ENCODE measurements around the gene GREB1L.

Gene GREB1L

DNA sequence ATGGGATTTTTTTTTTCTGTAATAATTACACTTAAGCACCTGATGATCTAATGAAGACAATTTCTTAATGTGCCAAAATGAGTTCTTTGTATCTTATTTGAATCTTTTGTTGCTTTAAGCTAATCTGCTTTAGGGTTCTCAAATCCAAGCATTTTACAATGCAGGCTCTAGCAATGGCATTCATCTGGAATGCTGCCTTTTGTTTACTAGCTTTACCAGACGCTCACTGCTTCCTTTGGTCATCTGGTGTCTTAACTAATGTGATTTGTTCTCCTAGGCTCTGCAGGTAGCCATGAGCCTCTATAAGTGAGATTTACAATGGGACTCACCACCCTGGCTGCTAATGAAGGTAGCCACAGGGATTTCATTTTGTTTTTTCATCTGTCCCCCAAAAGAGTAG, 100.3 kb downstream of the GREB1L start:
- TF ChIP-seq, protein P1, sequence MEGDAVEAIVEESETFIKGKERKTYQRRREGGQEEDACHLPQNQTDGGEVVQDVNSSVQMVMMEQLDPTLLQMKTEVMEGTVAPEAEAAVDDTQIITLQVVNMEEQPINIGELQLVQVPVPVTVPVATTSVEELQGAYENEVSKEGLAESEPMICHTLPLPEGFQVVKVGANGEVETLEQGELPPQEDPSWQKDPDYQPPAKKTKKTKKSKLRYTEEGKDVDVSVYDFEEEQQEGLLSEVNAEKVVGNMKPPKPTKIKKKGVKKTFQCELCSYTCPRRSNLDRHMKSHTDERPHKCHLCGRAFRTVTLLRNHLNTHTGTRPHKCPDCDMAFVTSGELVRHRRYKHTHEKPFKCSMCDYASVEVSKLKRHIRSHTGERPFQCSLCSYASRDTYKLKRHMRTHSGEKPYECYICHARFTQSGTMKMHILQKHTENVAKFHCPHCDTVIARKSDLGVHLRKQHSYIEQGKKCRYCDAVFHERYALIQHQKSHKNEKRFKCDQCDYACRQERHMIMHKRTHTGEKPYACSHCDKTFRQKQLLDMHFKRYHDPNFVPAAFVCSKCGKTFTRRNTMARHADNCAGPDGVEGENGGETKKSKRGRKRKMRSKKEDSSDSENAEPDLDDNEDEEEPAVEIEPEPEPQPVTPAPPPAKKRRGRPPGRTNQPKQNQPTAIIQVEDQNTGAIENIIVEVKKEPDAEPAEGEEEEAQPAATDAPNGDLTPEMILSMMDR (IDR thresholded peaks at IDR 0.05) = no peak
- Histone ChIP-seq H3K36me3 (no peaks in the 10 kb centered on the region), H3K27me3 (no peaks in the 10 kb centered on the region), H3K4me1 (ENCODE audit: control insufficient read depth in 1 of 2, insufficient read depth in 1 of 2, low read depth in 1 of 2, low read length in 1 of 2) (no peaks in the 10 kb centered on the region), H3K9me3 (no peaks in the 10 kb centered on the region), H3K4me3 (ENCODE audit: low read depth in 1 of 2, low read length in 1 of 2) (no peak overlapping the region), H3K27ac (no peak overlapping the region)

DNA sequence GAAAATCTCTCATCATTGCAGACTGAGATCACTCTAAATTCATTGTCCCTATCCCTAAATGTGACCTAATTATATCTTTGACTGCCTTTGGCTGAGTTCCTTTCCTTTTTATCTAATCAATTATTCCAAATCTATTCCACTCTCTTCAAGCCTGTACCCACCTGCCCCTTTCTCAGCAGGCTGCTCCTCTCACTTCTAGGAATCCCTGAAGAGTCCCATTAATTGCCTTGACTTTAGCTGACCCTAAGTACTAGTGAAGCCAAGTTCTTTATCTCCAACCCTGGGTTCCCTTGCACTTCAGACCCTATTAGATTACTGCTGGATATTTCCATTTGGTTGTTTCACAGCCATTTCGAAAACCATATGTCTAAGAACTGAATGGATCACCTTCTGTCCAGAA, 102.8 kb downstream of the GREB1L start:
- H3K4me3 ChIP-seq (ENCODE audit: low read depth in 1 of 2, low read length in 1 of 2) = no peak overlapping the region
- no peak overlapping the region for H3K27ac ChIP-seq
- H3K9me3 ChIP-seq = no peaks in the 10 kb centered on the region
- H3K36me3 ChIP-seq = no peaks in the 10 kb centered on the region
- H3K27me3 ChIP-seq = no peaks in the 10 kb centered on the region
- no peaks in the 10 kb centered on the region for H3K4me1 ChIP-seq (ENCODE audit: control insufficient read depth in 1 of 2, insufficient read depth in 1 of 2, low read depth in 1 of 2, low read length in 1 of 2)
- TF ChIP-seq, protein P1 (IDR thresholded peaks at IDR 0.05) = no peak

DNA sequence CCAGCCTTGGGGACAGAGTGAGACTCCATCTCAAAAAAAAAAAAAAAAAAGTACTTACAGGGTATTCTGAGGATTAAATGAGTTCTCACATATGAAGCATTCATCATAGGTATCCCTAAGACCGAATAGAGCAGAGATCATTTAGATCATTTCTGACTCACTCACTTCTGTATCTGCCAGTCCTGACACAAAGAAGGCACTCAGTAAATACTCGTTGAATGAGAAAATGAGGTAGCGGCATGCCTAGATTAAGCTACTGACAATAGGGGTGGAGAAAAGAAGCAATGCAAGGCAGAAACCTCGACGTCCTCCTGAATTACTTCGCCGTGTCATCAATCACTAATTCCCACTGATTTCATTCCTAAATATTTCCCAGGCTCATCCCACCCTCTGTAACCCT, 103.8 kb downstream of the GREB1L start:
- Histone ChIP-seq H3K4me3 (ENCODE audit: low read depth in 1 of 2, low read length in 1 of 2) (no peak overlapping the region), H3K27ac (no peak overlapping the region), H3K4me1 (ENCODE audit: control insufficient read depth in 1 of 2, insufficient read depth in 1 of 2, low read depth in 1 of 2, low read length in 1 of 2) (no peaks in the 10 kb centered on the region), H3K27me3 (no peaks in the 10 kb centered on the region), H3K9me3 (no peaks in the 10 kb centered on the region), H3K36me3 (no peaks in the 10 kb centered on the region)
- TF ChIP-seq, protein P1 (IDR thresholded peaks at IDR 0.05) = no peak

DNA sequence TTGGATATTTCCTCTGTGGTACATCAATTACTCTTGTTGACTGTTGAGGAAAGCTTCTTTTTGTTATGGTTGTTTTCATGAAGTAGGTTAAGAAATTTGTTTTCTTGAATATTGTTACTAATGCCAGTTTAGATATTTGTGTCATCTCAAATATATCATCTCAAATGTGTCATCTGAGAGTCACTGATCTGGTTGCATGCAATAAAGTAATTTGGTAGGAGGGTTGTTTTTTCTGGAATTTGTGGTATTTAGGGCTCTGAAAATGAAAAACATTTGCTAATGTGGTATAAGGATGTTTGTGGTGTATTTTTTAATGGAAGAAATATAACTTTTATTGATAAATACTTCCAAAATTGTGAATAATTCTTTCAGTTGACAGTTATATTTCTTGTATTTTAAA, 117.7 kb downstream of the GREB1L start:
- Histone ChIP-seq H3K27me3 (no peaks in the 10 kb centered on the region), H3K27ac (no peak overlapping the region), H3K4me3 (ENCODE audit: low read depth in 1 of 2, low read length in 1 of 2) (no peak overlapping the region)

DNA sequence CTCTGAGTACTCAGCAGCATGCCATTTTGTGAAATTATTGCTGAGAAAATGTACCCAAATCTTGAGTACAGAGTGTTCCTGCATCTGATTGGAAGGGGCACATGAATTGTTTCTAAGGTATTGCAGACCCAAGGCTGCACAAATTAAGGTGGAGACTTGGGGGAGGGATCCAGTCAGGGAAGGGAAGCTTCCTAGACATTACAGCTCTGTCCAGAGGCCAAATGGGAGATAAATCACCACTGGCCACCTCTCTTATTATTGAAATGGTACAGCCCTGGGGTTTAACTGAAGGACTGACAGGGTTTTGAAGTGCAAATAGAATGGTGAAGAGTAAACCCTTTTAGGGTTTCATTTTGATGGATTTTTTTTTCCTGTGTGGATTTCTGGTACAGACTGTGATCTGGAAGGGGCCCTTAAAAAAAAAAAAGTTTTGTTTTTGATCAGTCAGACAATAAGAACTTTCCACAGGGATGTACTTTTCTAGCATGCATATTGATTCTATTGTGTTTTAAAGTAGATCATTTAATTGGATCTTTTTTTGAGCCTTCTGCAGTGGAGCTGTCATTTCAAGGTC, 119.4 kb downstream of the GREB1L start:
- Histone ChIP-seq H3K36me3 (no peaks in the 10 kb centered on the region), H3K4me3 (ENCODE audit: low read depth in 1 of 2, low read length in 1 of 2) (no peak overlapping the region), H3K4me1 (ENCODE audit: control insufficient read depth in 1 of 2, insufficient read depth in 1 of 2, low read depth in 1 of 2, low read length in 1 of 2) (no peaks in the 10 kb centered on the region), H3K27me3 (no peaks in the 10 kb centered on the region), H3K27ac (no peak overlapping the region), H3K9me3 (no peaks in the 10 kb centered on the region)
- TF ChIP-seq, protein P1 (IDR thresholded peaks at IDR 0.05) = no peak

More for the DNA sequence above, 117.7 kb downstream of the GREB1L start:
- Histone ChIP-seq H3K4me1 (ENCODE audit: control insufficient read depth in 1 of 2, insufficient read depth in 1 of 2, low read depth in 1 of 2, low read length in 1 of 2) (no peaks in the 10 kb centered on the region), H3K36me3 (no peaks in the 10 kb centered on the region), H3K9me3 (no peaks in the 10 kb centered on the region)
- TF ChIP-seq, protein P1 (IDR thresholded peaks at IDR 0.05) = no peak

DNA sequence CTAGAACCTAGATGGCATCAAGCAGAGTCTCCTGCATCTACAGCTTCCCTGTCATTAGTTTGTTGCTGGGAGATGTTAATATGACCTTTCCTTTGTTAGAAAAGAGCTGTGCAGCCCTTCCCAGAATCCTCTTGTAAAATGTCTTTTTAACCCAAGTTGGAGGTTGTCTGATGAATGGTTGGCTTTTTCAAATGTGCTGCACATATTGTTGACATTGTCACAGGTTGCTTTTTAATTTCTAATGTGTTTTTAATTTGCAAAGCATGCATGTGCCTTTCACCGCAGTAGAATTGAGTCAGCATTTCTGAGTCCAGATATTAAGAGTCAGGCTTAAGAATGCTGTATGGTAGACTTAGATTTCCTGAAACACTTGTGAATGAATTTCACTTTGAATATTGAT, 120.8 kb downstream of the GREB1L start:
- TF ChIP-seq, protein P1 (IDR thresholded peaks at IDR 0.05) = no peak
- H3K27ac ChIP-seq = no peak overlapping the region
- H3K27me3 ChIP-seq = no peaks in the 10 kb centered on the region

More for the DNA sequence above, 120.8 kb downstream of the GREB1L start:
- Histone ChIP-seq H3K36me3 (no peaks in the 10 kb centered on the region), H3K4me3 (ENCODE audit: low read depth in 1 of 2, low read length in 1 of 2) (no peak overlapping the region), H3K4me1 (ENCODE audit: control insufficient read depth in 1 of 2, insufficient read depth in 1 of 2, low read depth in 1 of 2, low read length in 1 of 2) (no peaks in the 10 kb centered on the region), H3K9me3 (no peaks in the 10 kb centered on the region)

Data from neutrophil (primary cell).